H9 (cell line): ENCODE measurements around the gene PIAS4. TPM values are rescaled to one million over a fixed set of nuclear protein-coding genes. Genes with fewer than 3 reads are reported as not detected.

Experiments
- DNase-seq: peaks from one replicate; pipeline ENCODE4 v3.0.0-alpha.2; 2017
- H2AFZ ChIP-seq: one replicate; pipeline ENCODE4 v1.6.1; 2013; ENCODE audit warnings: mild to moderate bottlenecking, low read length, control low read depth, moderate library complexity
- H2AK5ac ChIP-seq: 2 replicates; pipeline ENCODE4 v1.6.1; 2013; ENCODE audit warnings: low read length, control low read depth, mixed read lengths; ENCODE audit not compliant: insufficient read length
- H2BK120ac ChIP-seq: one replicate; pipeline ENCODE4 v1.6.1; 2013; ENCODE audit warnings: low read depth, mild to moderate bottlenecking, low read length, control low read depth, inconsistent platforms; ENCODE audit not compliant: poor library complexity, severe bottlenecking
- H2BK12ac ChIP-seq: 2 replicates; pipeline ENCODE4 v1.6.1; 2013; ENCODE audit warnings: low read length, control low read depth, mixed read lengths, low read depth; ENCODE audit not compliant: insufficient read length
- H2BK15ac ChIP-seq: 2 replicates; pipeline ENCODE4 v1.6.1; 2013; ENCODE audit warnings: low read depth, low read length, control low read depth
- H2BK20ac ChIP-seq: one replicate; pipeline ENCODE4 v1.6.1; 2013; ENCODE audit warnings: low read depth, mild to moderate bottlenecking, low read length, control low read depth, inconsistent platforms; ENCODE audit not compliant: poor library complexity, severe bottlenecking
- H2BK5ac ChIP-seq: 2 replicates; pipeline ENCODE4 v1.6.1; 2013; ENCODE audit warnings: low read length, control low read depth, mixed read lengths; ENCODE audit not compliant: insufficient read length
- H3K14ac ChIP-seq: 2 replicates; pipeline ENCODE4 v1.6.1; 2013; ENCODE audit warnings: low read length, control low read depth; ENCODE audit not compliant: insufficient read depth
- H3K18ac ChIP-seq: 2 replicates; pipeline ENCODE4 v1.6.1; 2013; ENCODE audit warnings: low read depth, mild to moderate bottlenecking, mixed read lengths, low read length, control low read depth; ENCODE audit not compliant: insufficient read length
- H3K23ac ChIP-seq: 2 replicates; pipeline ENCODE4 v1.6.1; 2013; ENCODE audit warnings: low read length, control low read depth, mixed read lengths, low read depth; ENCODE audit not compliant: insufficient read length
- H3K23me2 ChIP-seq: 2 replicates; pipeline ENCODE4 v1.6.1; 2013; ENCODE audit warnings: low read depth, mild to moderate bottlenecking, mixed read lengths, low read length, control low read depth; ENCODE audit not compliant: insufficient read length, poor library complexity, severe bottlenecking
- H3K27ac ChIP-seq: 2 replicates; pipeline ENCODE4 v1.5.1; 2013; ENCODE audit warnings: low read length, control low read depth, mixed read lengths, low read depth; ENCODE audit not compliant: insufficient read length
- H3K27me3 ChIP-seq: 2 replicates; pipeline ENCODE4 v1.6.1; 2013; ENCODE audit warnings: low read length, control low read depth, inconsistent platforms; ENCODE audit not compliant: insufficient read depth
- H3K4ac ChIP-seq: 2 replicates; pipeline ENCODE4 v1.6.1; 2013; ENCODE audit warnings: low read depth, mild to moderate bottlenecking, control low read depth, inconsistent platforms, low read length, moderate library complexity
- H3K4me1 ChIP-seq: 2 replicates; pipeline ENCODE4 v1.6.1; 2013; ENCODE audit warnings: low read length, control low read depth, inconsistent platforms; ENCODE audit not compliant: insufficient read depth
- H3K4me2 ChIP-seq: 2 replicates; pipeline ENCODE4 v1.6.1; 2013; ENCODE audit warnings: low read length, control low read depth, mixed read lengths; ENCODE audit not compliant: insufficient read length, insufficient read depth
- H3K56ac ChIP-seq: 2 replicates; pipeline ENCODE4 v1.6.1; 2013; ENCODE audit warnings: low read depth, mild to moderate bottlenecking, mixed read lengths, low read length, control low read depth; ENCODE audit not compliant: insufficient read length
- H3K79me1 ChIP-seq: 2 replicates; pipeline ENCODE4 v1.6.1; 2013; ENCODE audit warnings: low read depth, mild to moderate bottlenecking, moderate library complexity, low read length, control low read depth, inconsistent platforms; ENCODE audit not compliant: insufficient read depth, poor library complexity, severe bottlenecking
- H3K79me2 ChIP-seq: 2 replicates; pipeline ENCODE4 v1.6.1; 2013; ENCODE audit warnings: low read length, control low read depth, inconsistent platforms; ENCODE audit not compliant: insufficient read depth
- H3K9ac ChIP-seq: 2 replicates; pipeline ENCODE4 v1.6.1; 2013; ENCODE audit warnings: low read length, control low read depth, mixed read lengths; ENCODE audit not compliant: insufficient read length; ENCODE audit errors: extremely low read depth
- H3K9me3 ChIP-seq: one replicate; pipeline ENCODE4 v1.6.1; 2013; ENCODE audit warnings: low read depth, low read length, inconsistent platforms; ENCODE audit not compliant: control insufficient read depth
- H3T11ph ChIP-seq: one replicate; pipeline ENCODE4 v1.6.1; 2013; ENCODE audit warnings: mild to moderate bottlenecking, low read length, control low read depth, inconsistent platforms
- H4K20me1 ChIP-seq: one replicate; pipeline ENCODE4 v1.6.1; 2013; ENCODE audit not compliant: control insufficient read depth, insufficient read length, insufficient read depth
- H4K5ac ChIP-seq: 2 replicates; pipeline ENCODE4 v1.6.1; 2013; ENCODE audit warnings: low read depth, mild to moderate bottlenecking, mixed read lengths, low read length, control low read depth; ENCODE audit not compliant: insufficient read length
- H4K8ac ChIP-seq: replicated peaks from 2 replicates; pipeline ENCODE4 v1.6.1; 2013; ENCODE audit warnings: low read length, control low read depth, mixed read lengths, low read depth; ENCODE audit not compliant: insufficient read length
- H4K91ac ChIP-seq: 2 replicates; pipeline ENCODE4 v1.6.1; 2013; ENCODE audit warnings: low read depth, mild to moderate bottlenecking, moderate library complexity, mixed read lengths, low read length, control low read depth; ENCODE audit not compliant: insufficient read length
- H3K27ac Mint-ChIP-seq, 3 experiments: 2 replicates in 2 of 3; 3 replicates in 1 of 3; pipeline ENCODE4 v1.8.0; 2020 to 2021; ENCODE audit warnings: mixed read lengths in 3 of 3, mild to moderate bottlenecking in 1 of 3, moderate library complexity in 1 of 3
- H3K27me3 Mint-ChIP-seq: 2 replicates; pipeline ENCODE4 v1.8.0; 2021; ENCODE audit warnings: low read depth, mild to moderate bottlenecking, moderate library complexity, mixed read lengths
- H3K36me3 Mint-ChIP-seq, 3 experiments: 2 replicates in 2 of 3; 3 replicates in 1 of 3; pipeline ENCODE4 v1.8.0; 2020 to 2021; ENCODE audit warnings: low read depth in 3 of 3, mixed read lengths in 3 of 3; ENCODE audit not compliant: insufficient read depth in 1 of 3
- H3K4me1 Mint-ChIP-seq, 2 experiments: 2 replicates each; pipeline ENCODE4 v1.8.0; 2020; ENCODE audit warnings: mixed read lengths in 2 of 2
- H3K4me3 Mint-ChIP-seq, 2 experiments: 2 replicates in 1 of 2; 3 replicates in 1 of 2; pipeline ENCODE4 v1.8.0; 2020 to 2021; ENCODE audit warnings: mild to moderate bottlenecking in 2 of 2, mixed read lengths in 2 of 2, moderate library complexity in 1 of 2
- H3K9me3 Mint-ChIP-seq, 2 experiments: 2 replicates in 1 of 2; 3 replicates in 1 of 2; pipeline ENCODE4 v1.8.0; 2020; ENCODE audit warnings: mild to moderate bottlenecking in 2 of 2, mixed read lengths in 2 of 2, moderate library complexity in 1 of 2
- WGBS: extraction: QIAGEN DNeasy Blood & Tissue Kit; methylation state at CpG from one replicate; pipeline ENCODE4 v1.1.7; 2013; ENCODE audit warnings: missing lambda C conversion rate, low lambda C conversion rate, mixed read lengths; ENCODE audit not compliant: insufficient read length; ENCODE audit errors: extremely low coverage; 5-methylcytosine and 5-hydroxymethylcytosine counted together
- total RNA-seq: library from RNA; stranded (reverse); gene quantifications from 2 replicates; pipeline ENCODE4 v1.2.1, GENCODE V29; 2021
- TF ChIP-seq, protein P1 (sequence below): fragments of 200-600 bp; sonication (generic); conservative IDR thresholded peaks from 3 replicates; pipeline ENCODE4 v1.8.0; 2021; ENCODE audit warnings: antibody characterized with exemption, mild to moderate bottlenecking

PIAS4 gene
- total RNA-seq, 1 experiment from 2014 or later = 52.0 TPM

DNA sequence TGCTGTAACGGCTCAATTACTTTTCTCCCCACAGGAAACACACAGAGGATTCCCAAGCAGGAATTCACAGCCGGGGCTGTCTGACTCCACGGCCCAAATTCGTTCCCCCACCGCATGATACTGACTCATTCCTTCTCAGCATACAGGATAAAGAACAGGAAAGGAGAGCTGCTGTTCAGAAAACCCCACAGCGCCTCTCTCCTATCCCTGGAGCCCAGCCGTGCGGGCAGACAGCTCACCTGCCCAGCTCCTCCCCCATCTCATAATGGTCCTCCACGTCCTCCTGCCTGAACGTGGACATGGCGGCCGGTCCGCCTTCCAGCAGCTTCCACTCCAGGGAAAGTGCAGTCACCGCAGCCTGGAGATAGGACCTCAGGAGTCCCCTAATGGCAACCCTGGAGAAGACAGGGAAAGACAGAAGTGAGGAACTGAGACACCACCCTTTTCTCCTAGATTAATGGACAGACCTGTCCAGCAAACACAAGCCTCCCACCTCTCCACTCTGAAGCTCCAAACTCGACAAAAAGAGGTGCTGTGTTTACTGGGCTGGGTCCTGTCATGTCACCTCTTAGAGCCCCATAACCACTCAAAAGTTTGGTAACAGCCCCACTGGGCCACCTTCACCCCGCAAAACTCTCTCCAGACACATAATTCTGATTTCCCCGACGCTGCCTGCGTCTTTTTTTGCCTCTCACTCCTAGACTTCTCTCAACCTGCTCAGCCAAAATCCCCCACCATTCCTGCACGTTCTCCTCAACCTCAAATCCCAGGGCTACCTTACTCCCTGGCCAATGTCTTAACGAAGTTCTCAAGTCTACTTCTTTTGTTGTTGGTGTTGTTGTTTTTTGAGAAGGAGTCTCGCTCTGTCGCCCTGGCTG lies 37.9 kb upstream of the PIAS4 start:
- no peaks in the 10 kb centered on the region for H4K20me1 ChIP-seq
- peak overlapping the region; percentile 96 for H3K4me2 ChIP-seq
- peak overlapping the region; percentile 46; the same call in 1 of the 2 replicates for H3K4ac ChIP-seq
- H3T11ph ChIP-seq = no peak overlapping the region
- H3K9me3 Mint-ChIP-seq = no peaks in the 10 kb centered on the region
- peaks cover 21 to 46% (median 41%) of the 10 kb centered on the region in 3 experiments; a peak in 6 of 7 replicates for H3K36me3 Mint-ChIP-seq
- H3K9me3 ChIP-seq = no peaks in the 10 kb centered on the region
- H3K4me1 ChIP-seq = peaks cover 2% of the 10 kb centered on the region; the same call in 1 of the 2 replicates
- no peak overlapping the region for H3K23ac ChIP-seq
- no peaks in the 10 kb centered on the region for H3K27me3 ChIP-seq
- H3K79me1 ChIP-seq = peaks cover 7% of the 10 kb centered on the region
- H3K4me3 Mint-ChIP-seq = peak overlapping the region; percentile 94 to 95
- peak overlapping the region; percentile 88; the same call in 1 of the 2 replicates for H3K14ac ChIP-seq
- H3K56ac ChIP-seq = no peak overlapping the region
- H2AFZ ChIP-seq = no peak overlapping the region
- peaks cover 22 to 34% of the 10 kb centered on the region in 2 experiments for H3K4me1 Mint-ChIP-seq
- H2BK5ac ChIP-seq = no peak overlapping the region
- peaks cover 13% of the 10 kb centered on the region for H3K23me2 ChIP-seq
- H3K27ac ChIP-seq = peak overlapping the region; percentile 38
- H3K27ac Mint-ChIP-seq = peak overlapping the region; percentile 98 to 99 (median 99)
- no peak overlapping the region for H2BK15ac ChIP-seq
- no peak overlapping the region for H2BK12ac ChIP-seq
- peak overlapping the region; percentile 24 for H2BK120ac ChIP-seq
- no peak overlapping the region for H2BK20ac ChIP-seq
- peaks cover 2% of the 10 kb centered on the region for H3K27me3 Mint-ChIP-seq
- peak overlapping the region; percentile 78 for H3K9ac ChIP-seq
- no peak overlapping the region for H4K8ac ChIP-seq
- TF ChIP-seq, protein P1, sequence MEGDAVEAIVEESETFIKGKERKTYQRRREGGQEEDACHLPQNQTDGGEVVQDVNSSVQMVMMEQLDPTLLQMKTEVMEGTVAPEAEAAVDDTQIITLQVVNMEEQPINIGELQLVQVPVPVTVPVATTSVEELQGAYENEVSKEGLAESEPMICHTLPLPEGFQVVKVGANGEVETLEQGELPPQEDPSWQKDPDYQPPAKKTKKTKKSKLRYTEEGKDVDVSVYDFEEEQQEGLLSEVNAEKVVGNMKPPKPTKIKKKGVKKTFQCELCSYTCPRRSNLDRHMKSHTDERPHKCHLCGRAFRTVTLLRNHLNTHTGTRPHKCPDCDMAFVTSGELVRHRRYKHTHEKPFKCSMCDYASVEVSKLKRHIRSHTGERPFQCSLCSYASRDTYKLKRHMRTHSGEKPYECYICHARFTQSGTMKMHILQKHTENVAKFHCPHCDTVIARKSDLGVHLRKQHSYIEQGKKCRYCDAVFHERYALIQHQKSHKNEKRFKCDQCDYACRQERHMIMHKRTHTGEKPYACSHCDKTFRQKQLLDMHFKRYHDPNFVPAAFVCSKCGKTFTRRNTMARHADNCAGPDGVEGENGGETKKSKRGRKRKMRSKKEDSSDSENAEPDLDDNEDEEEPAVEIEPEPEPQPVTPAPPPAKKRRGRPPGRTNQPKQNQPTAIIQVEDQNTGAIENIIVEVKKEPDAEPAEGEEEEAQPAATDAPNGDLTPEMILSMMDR = no peak
- peaks cover 13% of the 10 kb centered on the region; the same call in 1 of the 2 replicates for H3K79me2 ChIP-seq
- H2AK5ac ChIP-seq = no peak overlapping the region
- peak overlapping the region; percentile 75 for H3K18ac ChIP-seq
- DNase-seq = peak; percentile 81
- no peak overlapping the region for H4K5ac ChIP-seq
- WGBS = no CpG with 5 or more reads among the region's 23 CpGs
- H4K91ac ChIP-seq = no peak overlapping the region
